ENCODE results near the gene ZDHHC13.

GRCh38 chr11:19075636-19076035 lies 41.3 kb upstream of the ZDHHC13 start:
- TF ChIP-seq ZFP30 (CRISPR knock-in tag; IDR thresholded peaks at IDR 0.05) (no peak), ARNTL (CRISPR knock-in tag; IDR thresholded peaks at IDR 0.05; ENCODE audit: borderline replicate concordance, low read depth) (no peak), PATZ1 (CRISPR knock-in tag; IDR thresholded peaks at IDR 0.05; ENCODE audit: borderline replicate concordance) (no peak), OSR1 (CRISPR knock-in tag; IDR thresholded peaks at IDR 0.05) (no peak), ZFP3 (CRISPR knock-in tag; IDR thresholded peaks at IDR 0.05) (no peak), ZC3H10 (CRISPR knock-in tag; IDR thresholded peaks at IDR 0.05) (no peak), TSHZ2 (CRISPR knock-in tag; IDR thresholded peaks at IDR 0.05) (no peak)
